EH (cell line): Measurements from ENCODE around the gene PPP4R2.
"Not testable (repeated sequence)": the region's sequence is repeated elsewhere in the genome, so short reads cannot be mapped to it uniquely, and the experiment has no call there.

ENCODE experiments used
- DNase-seq: peaks from one replicate; pipeline ENCODE4 v3.0.0-alpha.2; 2015; ENCODE audit warnings: low read depth

The PPP4R2 gene

DNA sequence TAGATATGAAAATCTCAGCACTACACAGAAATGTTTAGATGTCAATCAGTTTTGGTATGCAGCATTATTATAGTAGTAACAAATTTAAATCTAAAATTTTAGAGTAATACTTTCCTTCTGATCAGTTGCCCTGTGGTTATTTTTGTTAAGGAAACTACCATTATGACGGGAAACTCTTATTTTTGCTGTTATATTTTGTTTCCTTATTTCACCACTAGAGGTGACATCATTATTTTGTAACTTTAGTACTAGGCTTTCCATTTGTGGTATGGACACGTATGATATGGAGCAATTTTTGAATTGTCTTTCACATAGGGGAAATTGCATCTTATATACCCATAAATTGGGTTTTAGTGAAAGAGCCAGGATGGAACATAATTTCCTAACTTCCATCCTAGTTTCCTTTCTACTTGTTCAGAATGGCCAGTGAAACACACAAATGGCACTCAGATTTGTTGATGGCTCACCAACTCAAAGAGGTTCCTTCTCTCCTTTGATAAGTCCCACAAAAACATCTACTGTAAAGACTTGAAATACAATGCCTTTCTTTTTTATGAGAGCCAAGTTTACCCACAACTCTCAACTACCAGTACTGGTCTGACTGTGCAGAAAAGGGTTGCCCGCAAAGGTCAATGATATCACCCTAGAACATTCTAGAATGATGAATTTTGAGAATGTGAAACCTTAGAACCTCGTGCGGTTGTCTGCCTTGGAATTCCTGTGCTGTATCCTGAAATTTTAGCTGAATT lies 19.4 kb upstream of the PPP4R2 start:
- no peak for DNase-seq

DNA sequence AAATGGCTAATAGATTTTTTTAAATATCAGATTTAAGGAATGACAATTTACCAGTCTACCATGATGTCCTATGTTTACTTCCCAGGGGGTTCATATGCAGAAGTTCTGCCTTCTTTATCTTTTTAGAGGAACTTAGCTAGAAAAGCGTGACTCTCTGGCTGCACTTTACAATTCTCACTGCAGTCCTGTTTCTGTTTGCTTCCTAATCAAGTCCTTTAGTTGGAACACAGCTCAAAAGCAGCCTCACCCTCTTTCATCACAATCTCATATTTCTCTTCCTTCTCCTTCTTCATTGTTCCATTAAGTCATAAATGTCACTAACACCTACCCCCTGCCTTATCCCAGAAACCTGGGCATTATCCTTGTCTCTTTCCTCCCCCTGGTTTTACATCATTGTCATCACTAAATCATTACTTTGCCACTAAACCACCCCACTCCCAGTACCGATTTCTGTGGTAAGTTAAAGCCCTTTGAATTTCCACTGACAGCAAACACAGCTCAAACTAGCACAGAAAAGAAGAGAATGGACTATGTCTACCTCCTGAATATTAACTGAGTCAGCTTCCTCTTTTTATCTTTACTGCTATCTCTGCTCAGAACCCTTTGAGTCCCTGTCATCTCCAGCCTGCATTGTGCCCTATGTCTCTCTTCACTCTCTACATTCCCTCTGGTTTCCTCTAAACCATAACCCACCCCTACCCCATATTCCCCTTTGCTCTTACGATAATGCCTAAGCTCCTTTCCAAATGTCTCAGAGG lies 13.8 kb upstream of the PPP4R2 start:
- no peak for DNase-seq

DNA sequence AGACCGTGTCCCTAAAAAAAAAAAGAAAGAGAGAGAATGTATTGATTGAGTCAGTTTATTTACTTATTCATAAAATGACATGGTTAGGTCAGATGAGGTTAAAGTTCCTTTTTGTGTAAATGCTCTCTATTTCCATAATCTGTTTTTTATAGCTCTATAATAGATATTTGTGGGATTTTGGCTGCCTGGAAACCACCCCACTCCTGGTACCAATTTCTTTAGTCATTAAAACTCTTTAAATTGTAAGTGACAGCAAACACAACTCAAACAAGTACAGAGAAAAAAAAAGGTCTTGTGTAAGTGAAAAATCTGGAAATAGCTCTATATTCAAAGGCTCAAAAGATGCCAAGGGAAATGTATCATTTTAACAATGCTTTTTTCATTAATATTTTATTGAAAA lies 11.0 kb upstream of the PPP4R2 start:
- no peak for DNase-seq

DNA sequence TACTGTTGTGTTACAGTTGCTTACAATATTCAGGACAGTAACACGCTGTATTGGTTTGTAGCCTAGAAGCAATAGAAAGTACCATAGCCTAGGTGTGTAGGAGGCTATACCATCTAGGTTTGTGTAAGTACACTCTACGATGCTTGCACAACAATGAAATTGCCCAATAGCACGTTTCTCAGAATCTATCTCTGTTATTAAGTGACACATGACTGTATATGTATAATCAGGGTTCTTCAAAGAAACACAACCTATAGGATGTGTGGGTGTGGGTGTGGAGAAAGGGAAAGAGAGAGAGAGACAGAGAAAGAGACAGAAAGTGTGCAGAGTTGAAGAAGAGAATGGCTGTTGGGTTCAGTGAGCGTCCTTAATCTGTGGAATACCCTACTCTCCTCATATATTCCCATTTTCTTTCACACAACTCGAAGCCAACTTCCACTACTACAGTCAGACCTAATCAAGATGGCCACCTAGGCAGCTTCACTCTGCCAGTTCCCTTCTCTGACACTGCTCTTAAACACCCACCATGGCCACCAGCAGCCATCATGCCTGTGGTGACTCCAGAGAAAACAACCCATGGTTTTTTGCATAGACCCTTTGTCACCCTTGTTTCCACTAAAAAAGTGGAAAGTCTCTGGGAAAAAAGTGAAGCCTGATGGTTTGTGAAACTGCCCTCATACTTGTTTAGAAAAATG lies 5.8 kb upstream of the PPP4R2 start:
- no peak for DNase-seq

DNA sequence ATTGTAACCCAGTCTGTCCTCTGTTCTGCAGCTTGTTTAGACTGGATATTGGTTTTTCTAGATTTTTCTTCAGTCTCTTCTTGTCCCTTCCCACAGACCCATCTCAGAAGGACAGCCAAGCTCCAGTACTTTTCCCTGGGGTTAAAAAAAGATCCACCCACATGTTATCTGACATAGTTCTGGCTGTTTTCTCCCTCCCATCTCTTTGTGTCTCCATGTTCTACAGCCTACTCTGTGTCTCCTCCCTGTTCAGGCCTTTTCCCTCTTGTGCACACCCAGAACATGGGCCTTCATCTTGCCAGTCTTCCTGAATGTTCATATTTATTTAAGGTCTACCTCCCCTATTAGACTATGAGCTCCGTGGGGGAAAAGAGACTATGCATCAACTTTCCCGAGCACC lies 5.1 kb upstream of the PPP4R2 start:
- DNase-seq: no peak

DNA sequence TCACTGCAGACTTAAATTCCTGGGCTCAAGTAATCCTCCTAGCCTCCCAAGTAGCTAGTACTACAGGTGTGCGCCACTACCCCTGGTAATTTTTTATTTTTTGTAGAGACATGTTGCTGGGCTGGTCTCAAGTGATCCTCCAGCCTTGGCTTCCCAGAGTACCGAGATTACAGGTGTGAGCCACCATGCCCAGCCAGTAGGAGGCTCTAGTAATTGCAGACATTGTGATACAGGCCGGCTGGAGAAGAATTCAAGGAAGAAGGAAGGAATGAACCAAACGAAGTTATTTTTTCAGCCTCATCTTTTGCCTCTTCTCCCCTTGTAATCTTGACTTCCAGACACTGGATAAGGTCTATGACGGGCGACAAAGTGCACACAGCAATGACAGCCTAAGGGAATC lies 3.2 kb upstream of the PPP4R2 start:
- DNase-seq: no peak

DNA sequence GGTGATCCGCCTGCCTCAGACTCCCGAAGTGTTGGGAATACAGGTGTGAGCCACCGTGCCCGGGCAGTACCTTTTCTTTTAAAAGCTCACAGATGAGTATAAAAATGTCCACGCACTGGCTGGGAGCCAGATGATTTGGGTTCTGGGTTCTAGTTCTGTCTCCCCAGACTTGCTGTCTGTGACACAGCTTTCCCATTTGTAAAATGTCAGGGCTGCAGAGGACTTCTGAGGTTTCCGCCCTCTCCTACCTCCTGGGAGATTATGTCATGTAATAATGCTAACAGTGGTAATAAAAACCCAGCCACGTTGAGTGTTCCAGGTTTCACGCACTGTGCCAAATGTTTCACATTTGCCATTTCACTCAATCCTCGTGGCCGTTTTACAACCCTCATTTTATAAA lies 1.3 kb upstream of the PPP4R2 start:
- DNase-seq: no peak

DNA sequence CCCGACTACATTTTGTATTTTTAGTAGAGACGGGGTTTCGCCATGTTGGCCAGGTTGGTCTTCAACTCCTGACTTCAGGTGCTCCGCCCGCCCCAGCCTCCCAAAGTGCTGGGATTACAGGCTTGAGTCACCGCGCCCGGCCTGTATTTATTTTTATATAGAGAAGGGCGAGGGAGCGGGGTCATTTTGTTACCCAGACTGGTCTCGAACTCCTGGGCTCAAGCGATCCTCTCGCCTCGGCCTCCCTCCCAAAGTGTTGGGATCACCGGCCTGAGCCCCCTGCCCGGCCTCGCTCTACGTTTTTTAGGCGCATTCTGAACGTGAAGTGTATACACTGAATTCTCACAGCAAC lies 514 bp upstream of the PPP4R2 start:
- DNase-seq: no peak

DNA sequence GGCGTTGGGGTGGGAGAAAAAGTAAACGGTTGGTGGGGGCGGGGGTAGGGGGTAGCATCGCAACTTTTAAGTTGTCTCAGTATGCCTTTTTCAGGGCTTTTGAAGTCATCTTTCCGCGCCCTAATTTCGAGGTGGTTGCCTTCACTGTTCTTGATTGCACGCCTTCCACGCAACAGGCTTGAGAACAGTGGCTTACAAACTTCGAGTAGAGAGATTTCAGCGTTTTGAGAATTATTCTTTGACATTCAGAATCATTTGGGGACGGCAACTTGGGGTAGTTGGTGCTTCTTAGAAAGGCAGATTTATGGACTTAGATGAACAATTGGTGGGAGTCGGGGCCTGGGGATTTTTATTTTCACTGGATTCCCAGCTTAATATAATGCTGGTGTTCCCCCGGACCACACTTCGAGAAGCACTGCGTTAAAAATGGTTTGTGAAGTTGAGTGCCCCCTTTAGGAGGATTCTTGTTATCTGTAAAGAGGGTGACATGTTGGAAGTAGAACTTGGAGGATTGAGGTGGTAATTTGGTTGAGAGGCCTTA lies 880 bp downstream of the PPP4R2 start:
- peak; percentile 70 for DNase-seq

DNA sequence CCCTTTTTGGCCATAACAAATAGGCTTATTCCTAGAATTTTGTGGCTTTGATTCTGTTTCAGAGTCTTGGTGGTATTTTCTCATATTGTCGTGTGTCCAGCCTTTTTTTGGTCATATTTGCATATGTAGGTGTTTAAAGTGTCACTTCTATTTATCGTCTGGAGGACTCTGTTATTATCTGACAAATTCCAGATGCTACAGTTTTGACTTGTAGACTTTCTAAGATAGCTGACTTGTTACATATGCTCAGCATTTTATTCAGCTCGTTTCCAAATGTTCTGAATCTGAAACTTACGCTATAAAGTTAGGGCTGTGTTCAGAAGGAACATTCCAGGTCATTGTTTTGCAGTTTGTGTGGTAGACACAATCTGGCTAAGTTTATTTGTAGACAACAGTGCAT lies 1.9 kb downstream of the PPP4R2 start:
- DNase-seq: no peak

DNA sequence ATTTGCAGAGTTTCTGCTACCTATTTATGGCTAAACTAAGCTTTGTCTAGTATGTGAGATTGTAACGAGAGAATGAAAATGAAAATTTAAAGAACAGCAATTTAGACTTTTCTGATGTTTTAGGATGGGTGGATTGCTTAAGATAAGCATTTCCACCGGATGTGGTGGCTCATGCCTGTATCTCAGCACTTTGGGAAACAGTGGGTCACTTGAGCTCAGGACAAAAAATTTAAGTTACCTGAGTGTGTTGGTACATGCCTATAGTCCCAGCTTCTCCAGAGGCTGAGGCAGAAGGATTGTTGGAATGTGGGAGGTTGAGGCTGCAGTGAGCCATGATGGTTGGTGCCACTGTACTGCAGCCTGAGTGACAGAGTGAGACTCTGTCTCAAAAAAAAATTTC lies 3.3 kb downstream of the PPP4R2 start:
- DNase-seq: no peak

DNA sequence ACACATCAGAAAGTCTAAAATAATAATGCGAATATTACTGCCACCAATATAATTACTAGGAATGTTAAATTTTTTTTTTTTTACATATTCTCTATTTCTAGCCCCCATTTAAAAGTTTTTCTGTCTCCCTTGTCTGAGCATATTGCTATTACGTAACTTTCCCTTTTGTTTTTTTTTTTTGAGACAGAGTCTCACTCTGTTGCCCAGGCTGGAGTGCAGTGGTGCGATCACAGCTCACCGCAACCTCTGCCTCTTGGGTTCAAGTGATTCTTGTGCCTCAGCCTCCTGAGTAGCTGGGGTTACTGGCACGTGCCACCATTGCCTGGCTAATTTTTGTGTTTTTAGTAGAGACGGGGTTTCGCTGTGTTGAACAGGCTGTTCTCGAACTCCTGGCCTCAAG lies 6.4 kb downstream of the PPP4R2 start:
- not testable (repeated sequence) for DNase-seq

DNA sequence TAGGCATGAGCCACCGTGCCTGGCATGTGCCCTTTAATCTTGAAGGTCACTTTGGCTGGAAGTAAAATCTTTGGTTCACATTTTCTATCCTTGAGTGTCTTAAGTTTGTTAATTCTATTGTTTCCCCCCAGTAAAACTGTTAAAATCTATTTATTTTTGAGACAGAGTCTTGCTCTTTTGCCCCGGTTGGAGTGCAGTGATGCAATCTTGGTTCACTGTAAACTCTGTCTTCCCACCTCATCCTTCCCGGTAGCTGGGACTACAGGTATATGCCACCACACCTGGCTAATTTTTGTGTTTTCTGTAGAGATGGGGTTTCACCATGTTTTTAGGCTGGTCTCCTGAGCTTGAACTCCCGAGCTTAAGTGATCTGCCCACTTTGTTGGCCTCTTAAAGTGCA lies 7.7 kb downstream of the PPP4R2 start:
- DNase-seq: no peak

DNA sequence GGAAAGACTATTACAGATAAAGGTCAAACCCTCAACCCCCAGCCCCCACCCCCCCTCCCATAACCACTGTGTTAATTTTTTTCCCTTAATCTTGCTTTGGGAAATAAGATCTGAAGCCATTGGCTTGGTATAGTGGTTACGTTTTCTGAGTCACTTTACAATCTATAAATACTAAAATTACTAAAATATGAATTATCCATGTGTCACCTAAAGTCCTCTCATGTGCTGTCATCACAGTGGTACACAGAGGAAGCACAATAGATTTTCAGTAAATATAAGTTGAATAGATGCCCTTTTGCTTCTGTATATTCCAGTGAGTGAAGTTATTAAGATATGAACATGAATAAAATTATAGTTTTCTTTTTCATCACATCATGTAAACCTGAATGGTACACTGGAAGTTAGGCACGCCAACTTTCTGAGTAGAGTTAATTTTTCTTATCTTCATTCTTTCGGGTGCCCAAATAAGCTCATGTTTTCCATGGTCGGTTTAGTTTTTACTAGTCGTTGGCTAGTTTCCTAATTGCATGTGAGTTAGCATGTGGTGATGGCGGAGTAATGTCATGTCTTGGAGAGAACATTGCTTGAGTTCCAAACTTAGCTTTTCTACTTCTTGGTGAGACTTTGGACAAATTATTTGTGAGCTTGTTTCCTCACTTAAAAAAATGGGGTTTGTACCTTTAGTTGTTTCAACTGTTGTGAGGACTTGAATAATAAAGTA lies 11.5 kb downstream of the PPP4R2 start:
- no peak for DNase-seq

DNA sequence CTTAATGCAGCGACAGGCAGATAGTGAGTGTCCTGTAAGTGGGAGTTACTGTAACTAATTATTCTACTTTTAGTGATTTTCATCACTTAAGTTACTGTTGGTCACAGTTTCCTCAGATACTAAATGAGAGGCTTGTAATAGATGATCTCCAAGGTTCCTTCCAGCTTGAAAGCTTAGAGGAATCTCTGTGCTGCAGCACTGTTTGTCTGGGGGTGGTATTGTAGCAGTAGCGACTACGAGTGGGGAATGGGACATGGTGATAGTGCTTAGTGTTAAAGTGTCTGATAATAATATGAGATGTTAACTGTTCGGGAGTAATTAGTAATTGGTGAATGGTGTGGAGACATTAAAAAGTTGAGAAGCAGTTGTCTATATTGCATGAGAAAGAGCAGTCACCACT lies 12.4 kb downstream of the PPP4R2 start:
- no peak for DNase-seq

DNA sequence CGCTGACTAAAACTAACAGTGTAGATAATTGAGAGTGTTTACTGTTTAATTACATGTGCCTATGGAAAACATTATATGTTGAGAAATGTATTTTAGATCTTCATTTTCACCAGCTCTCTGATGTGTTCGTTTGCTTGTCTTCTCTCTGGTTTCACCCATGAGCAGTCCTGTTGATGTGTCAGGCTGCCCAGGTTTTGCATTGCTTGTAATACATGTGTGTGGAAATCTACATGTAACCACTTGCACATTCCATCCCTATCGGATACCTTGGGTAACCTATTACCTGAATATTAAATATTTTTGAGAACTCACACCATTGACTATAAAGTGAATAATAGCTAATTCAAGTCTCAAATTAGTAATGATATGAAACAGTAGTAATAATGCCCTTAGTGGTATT lies 13.1 kb downstream of the PPP4R2 start:
- no peak for DNase-seq

DNA sequence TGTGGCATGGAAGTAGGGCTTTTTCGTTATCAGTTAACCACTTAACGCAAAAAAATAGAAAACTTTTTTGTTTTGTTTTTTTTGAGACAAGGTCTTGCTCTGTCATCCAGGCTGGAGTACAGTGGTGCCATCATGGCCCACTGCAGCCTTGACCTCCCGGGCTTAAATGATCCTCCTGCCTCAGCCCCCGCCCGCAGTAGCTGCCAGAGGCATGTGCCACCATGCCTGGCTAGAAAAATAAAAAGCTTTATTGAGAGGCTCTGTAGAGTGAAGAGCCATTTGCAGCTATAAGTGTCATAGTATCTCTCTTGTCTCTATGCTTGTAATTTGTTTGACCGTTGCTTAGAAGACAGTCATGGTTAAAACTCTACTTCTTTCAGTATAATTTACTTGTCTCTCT lies 13.5 kb downstream of the PPP4R2 start:
- DNase-seq: no peak

DNA sequence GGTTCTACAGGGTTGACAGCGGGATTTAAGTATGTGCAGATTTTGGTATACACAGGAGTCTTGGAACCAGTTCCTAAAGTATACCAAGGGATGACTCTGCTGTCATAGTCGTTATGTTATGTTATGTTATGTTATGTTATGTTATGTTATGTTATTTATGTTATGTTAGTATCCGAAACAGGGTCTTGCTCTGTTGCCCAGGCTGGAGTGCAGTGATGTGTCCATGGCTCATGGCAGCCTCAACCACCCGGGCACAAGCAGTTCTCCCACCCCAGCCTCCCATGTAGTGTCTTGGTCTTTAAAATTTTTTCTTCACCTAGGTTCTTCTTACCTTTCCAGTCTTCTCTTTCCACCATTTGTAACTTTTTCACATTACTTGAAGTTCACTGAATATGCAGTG lies 21.7 kb downstream of the PPP4R2 start:
- DNase-seq: no peak

DNA sequence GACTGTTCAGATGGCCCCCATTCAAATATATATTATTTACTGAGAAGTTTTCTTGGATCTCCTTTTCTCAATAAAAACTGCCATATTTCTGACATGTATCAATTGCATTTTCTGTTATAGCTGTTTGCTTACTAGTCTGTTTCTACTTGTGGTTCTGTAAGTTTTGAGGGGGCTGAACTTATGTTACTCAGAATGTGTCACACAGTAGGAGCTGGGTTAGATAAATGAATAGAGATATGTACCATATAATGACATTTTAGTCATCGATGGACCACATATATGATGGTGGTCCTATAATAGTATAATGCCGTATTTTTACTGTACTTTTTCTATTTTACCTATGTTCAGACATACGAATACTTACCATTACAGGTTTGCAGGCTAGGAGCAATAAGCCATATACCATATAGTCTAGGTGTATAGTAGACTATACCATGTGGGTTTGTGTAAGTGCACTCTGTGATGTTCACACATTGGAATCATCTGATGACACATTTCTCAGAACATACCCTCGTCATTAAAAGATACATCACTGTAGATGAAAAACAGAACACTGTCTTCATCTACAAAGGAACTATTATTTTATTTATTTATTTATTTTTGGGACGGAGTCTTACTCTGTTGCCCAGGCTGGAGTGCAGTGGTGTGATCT lies 22.3 kb downstream of the PPP4R2 start:
- no peak for DNase-seq

DNA sequence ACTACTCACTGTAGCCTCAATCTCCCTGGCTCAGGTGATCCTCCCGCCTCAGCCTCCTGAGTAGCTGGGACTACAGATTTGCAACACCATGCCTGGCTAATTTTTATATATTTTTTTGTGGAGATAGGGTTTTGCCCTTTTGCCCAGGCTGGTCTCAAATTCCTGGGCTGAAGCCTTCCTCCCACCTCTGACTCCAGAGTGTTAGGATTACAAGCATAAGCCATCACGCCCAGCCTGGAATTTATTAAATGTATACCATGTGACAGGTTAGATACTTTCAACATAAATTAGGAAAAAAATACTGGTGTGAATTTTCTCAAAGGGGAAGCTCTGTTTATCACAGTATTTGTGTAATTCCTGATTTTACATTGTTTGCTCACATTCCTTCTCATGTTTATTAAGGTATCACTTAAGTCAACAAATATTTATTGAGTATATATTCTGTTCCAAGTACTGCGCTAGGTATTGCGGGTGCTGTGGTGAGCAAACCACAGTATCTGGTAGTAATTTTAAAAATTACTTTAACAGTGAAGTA lies 24.8 kb downstream of the PPP4R2 start:
- no peak for DNase-seq

DNA sequence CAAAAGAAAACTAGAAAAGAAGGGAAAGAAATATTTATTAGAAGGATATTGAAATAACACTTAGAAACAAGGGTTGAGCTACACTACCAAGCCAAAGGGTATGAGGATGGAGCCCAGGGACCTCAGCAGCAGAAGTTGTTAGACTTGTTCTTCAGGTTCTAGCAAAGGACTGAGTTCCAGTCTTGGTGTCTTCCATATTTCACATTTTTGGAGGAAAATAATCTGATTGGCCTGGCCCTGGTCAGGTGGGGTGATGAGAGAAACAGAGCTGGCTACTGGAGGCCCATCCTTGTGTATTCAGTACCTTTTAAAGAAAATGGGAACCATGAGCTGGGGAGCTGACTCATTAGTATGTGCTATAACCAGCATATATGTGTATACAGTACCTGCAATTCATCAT lies 28.2 kb downstream of the PPP4R2 start:
- no peak for DNase-seq
